KMS-11 (cell line): Measurements from ENCODE around the gene MLN.

Source experiments
- H2AFZ ChIP-seq: fragments of 200-600 bp; sonication (generic); 2 replicates; pipeline ENCODE4 v1.6.1; 2016; ENCODE audit warnings: antibody characterized with exemption, mixed run types, low read depth
- H3K27ac ChIP-seq: fragments of 200-600 bp; sonication (generic); 2 replicates; pipeline ENCODE4 v1.6.1; 2016; ENCODE audit warnings: mild to moderate bottlenecking, mixed run types
- H3K27me3 ChIP-seq: fragments of 200-600 bp; sonication (generic); 2 replicates; pipeline ENCODE4 v1.6.1; 2017; ENCODE audit warnings: mild to moderate bottlenecking, low read depth, mixed run types, moderate library complexity; ENCODE audit not compliant: insufficient read depth
- H3K36me3 ChIP-seq: fragments of 200-600 bp; sonication (generic); 2 replicates; pipeline ENCODE4 v1.6.1; 2017; ENCODE audit warnings: mild to moderate bottlenecking, mixed run types; ENCODE audit not compliant: insufficient read depth
- H3K4me1 ChIP-seq: fragments of 200-600 bp; sonication (generic); 2 replicates; pipeline ENCODE4 v1.6.1; 2016; ENCODE audit warnings: mild to moderate bottlenecking, low read depth, mixed run types; ENCODE audit not compliant: poor library complexity, severe bottlenecking
- H3K4me2 ChIP-seq: fragments of 200-600 bp; sonication (generic); 2 replicates; pipeline ENCODE4 v1.7.0; 2016; ENCODE audit warnings: mild to moderate bottlenecking, mixed run types
- H3K4me3 ChIP-seq: fragments of 200-600 bp; sonication (generic); IDR thresholded peaks from 2 replicates; pipeline ENCODE4 v1.6.1; 2017; ENCODE audit warnings: low read depth, low read length, mixed read lengths; ENCODE audit not compliant: insufficient read depth
- H3K79me2 ChIP-seq: fragments of 200-600 bp; sonication (generic); 2 replicates; pipeline ENCODE4 v1.6.1; 2016; ENCODE audit warnings: low read depth, mixed run types; ENCODE audit not compliant: insufficient read depth
- H3K9ac ChIP-seq: fragments of 200-600 bp; sonication (generic); 2 replicates; pipeline ENCODE4 v1.6.1; 2016; ENCODE audit warnings: mild to moderate bottlenecking, mixed run types
- H4K20me1 ChIP-seq: fragments of 200-600 bp; sonication (generic); 2 replicates; pipeline ENCODE4 v1.6.1; 2016; ENCODE audit warnings: mild to moderate bottlenecking, mixed run types; ENCODE audit not compliant: insufficient read depth
- TF ChIP-seq, protein P1 (sequence below): fragments of 200-600 bp; sonication (generic); conservative IDR thresholded peaks from 2 replicates; pipeline ENCODE4 v1.6.1; 2017; ENCODE audit warnings: low read depth, mild to moderate bottlenecking, antibody characterized with exemption, low read length, moderate library complexity, mixed read lengths

Gene MLN

DNA sequence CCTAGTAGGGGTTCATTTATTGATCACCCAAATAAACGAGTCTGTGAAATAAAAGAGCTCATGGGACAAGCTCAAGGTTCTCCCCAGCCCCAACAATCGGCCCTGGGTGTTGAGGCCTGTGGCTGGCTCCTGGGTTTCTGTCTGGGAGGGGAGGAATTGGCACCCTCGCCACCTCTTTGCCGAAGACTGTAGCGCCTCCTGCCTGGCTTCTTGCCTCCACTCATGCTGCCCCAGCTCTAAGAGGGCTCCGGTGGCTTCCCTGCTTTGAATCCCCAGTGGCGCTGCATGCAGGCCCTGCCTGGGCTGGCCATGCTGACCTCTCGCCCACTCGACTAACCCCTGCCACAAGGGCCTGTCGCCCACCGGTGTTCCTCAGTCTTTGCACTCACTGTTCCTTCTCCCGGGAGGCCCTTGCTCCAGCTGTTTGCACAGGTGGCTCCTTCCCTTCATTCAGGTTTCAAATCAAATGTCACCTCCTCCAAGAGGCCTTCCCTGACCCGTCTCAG is 5.4 kb downstream of the MLN start:
- Histone ChIP-seq H3K4me3 (no peak overlapping the region), H3K4me2 (no peak overlapping the region), H3K9ac (no peak overlapping the region), H3K4me1 (no peaks in the 10 kb centered on the region), H2AFZ (no peak overlapping the region), H3K36me3 (no peaks in the 10 kb centered on the region), H4K20me1 (no peaks in the 10 kb centered on the region), H3K79me2 (no peaks in the 10 kb centered on the region), H3K27me3 (peaks cover 93% of the 10 kb centered on the region), H3K27ac (no peak overlapping the region)
- TF ChIP-seq, protein P1, sequence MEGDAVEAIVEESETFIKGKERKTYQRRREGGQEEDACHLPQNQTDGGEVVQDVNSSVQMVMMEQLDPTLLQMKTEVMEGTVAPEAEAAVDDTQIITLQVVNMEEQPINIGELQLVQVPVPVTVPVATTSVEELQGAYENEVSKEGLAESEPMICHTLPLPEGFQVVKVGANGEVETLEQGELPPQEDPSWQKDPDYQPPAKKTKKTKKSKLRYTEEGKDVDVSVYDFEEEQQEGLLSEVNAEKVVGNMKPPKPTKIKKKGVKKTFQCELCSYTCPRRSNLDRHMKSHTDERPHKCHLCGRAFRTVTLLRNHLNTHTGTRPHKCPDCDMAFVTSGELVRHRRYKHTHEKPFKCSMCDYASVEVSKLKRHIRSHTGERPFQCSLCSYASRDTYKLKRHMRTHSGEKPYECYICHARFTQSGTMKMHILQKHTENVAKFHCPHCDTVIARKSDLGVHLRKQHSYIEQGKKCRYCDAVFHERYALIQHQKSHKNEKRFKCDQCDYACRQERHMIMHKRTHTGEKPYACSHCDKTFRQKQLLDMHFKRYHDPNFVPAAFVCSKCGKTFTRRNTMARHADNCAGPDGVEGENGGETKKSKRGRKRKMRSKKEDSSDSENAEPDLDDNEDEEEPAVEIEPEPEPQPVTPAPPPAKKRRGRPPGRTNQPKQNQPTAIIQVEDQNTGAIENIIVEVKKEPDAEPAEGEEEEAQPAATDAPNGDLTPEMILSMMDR = no peak

DNA sequence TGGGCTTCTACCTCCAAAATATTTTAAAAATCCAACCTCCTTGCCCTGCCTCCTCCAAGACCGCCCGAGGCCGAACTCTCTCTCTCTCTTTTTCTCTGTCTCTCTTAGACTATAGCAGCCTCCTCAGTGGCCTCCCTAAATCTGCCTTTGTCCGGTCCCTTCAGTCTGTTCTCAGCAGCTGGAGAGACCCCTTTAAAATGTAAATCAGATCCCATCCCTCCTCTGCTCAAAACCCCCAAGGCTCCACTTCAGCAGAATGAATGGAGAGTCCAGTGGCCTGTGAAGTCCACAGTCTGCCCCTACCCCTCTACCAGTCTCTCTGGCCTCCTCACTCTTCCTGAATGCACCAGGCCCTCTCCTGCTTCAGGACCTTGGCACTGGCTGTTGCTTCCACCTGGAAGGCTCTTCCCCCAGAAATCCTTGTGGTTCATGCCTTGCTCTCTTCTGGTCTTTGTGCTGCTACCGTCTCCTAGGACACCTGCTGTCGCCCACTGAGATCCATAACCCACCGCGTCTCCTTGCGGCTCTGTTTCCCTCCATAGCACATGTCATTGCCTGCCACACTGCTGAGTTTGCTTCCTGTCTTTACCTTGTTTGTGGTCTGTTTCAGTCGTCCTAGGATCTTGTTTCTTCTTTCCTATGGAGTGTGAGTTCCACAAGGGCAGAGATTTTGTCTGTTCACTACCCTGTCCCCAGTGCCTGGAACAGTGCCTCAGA is 6.0 kb downstream of the MLN start:
- H4K20me1 ChIP-seq = no peaks in the 10 kb centered on the region
- H3K27ac ChIP-seq = no peak overlapping the region
- TF ChIP-seq, protein P1 = no peak
- H3K4me3 ChIP-seq = no peak overlapping the region
- no peaks in the 10 kb centered on the region for H3K79me2 ChIP-seq
- H3K36me3 ChIP-seq = no peaks in the 10 kb centered on the region
- H2AFZ ChIP-seq = no peak overlapping the region
- no peaks in the 10 kb centered on the region for H3K4me1 ChIP-seq
- H3K27me3 ChIP-seq = peaks cover 93% of the 10 kb centered on the region
- no peak overlapping the region for H3K4me2 ChIP-seq
- no peak overlapping the region for H3K9ac ChIP-seq

- H3K4me1 ChIP-seq = no peaks in the 10 kb centered on the region
- no peak overlapping the region for H3K4me2 ChIP-seq
- H3K4me3 ChIP-seq = no peak overlapping the region
- no peaks in the 10 kb centered on the region for H4K20me1 ChIP-seq
- no peaks in the 10 kb centered on the region for H3K79me2 ChIP-seq
- H3K27ac ChIP-seq = no peak overlapping the region
- H3K36me3 ChIP-seq = no peaks in the 10 kb centered on the region
- H3K9ac ChIP-seq = no peak overlapping the region
- H2AFZ ChIP-seq = no peak overlapping the region
- peaks cover 83% of the 10 kb centered on the region for H3K27me3 ChIP-seq
- TF ChIP-seq, protein P1 = no peak
Observed at GRCh38 chr6:33794910-33795623, 8.7 kb downstream of the MLN start.

DNA sequence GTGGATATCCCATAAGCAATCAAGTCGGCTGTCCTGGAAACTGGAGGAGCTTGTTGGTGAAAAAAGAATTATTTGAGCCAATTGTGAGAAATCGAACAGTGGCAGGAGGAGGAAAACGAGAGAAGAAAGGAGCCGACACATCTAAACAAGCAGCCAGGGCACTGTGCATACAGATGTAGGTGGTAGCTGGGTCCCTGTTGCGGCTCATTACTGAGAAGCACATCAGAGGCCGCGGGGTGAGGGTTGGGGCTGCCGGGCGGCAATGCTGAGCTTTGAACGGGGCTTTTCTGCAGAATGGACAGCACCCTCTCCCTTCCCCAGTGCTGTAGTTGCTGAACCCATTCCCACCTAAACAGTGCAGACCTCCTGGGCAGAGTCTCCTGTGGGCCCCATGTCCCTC is 10.8 kb downstream of the MLN start:
- no peak overlapping the region for H3K4me2 ChIP-seq
- no peak overlapping the region for H3K4me3 ChIP-seq
- H3K36me3 ChIP-seq = no peaks in the 10 kb centered on the region
- no peak overlapping the region for H3K27ac ChIP-seq
- no peak overlapping the region for H2AFZ ChIP-seq
- no peaks in the 10 kb centered on the region; the same call in 1 of the 2 replicates for H3K79me2 ChIP-seq
- no peaks in the 10 kb centered on the region for H3K4me1 ChIP-seq
- TF ChIP-seq, protein P1 = no peak
- H4K20me1 ChIP-seq = no peaks in the 10 kb centered on the region
- H3K9ac ChIP-seq = no peak overlapping the region
- H3K27me3 ChIP-seq = peaks cover 63% of the 10 kb centered on the region
